Measurements from ENCODE around the gene SEMA6A.

The SEMA6A gene

GRCh38 chr5:116406306-116407041 lies 168.1 kb downstream of the SEMA6A start:
- DNase-seq (ENCODE audit: low read depth): no peak
- Histone ChIP-seq H3K9me3 (ENCODE audit: control insufficient read depth, low read length) (no peaks in the 10 kb centered on the region), H3K4me3 (ENCODE audit: low read length) (no peak overlapping the region), H3K36me3 (ENCODE audit: control insufficient read depth, insufficient read depth, low read length, severe bottlenecking) (no peaks in the 10 kb centered on the region), H3K27me3 (replicated peaks; ENCODE audit: control insufficient read depth, insufficient read depth, low read length) (no peaks in the 10 kb centered on the region), H3K9ac (ENCODE audit: low read length) (no peak overlapping the region), H3K4me1 (ENCODE audit: control insufficient read depth, insufficient read depth, low read length) (no peaks in the 10 kb centered on the region)

GRCh38 chr5:116404792-116405191 lies 169.8 kb downstream of the SEMA6A start:
- Histone ChIP-seq H3K4me3 (ENCODE audit: low read length) (no peak overlapping the region), H3K9me3 (ENCODE audit: control insufficient read depth, low read length) (no peaks in the 10 kb centered on the region), H3K4me1 (ENCODE audit: control insufficient read depth, insufficient read depth, low read length) (no peaks in the 10 kb centered on the region), H3K27me3 (replicated peaks; ENCODE audit: control insufficient read depth, insufficient read depth, low read length) (no peaks in the 10 kb centered on the region), H3K36me3 (ENCODE audit: control insufficient read depth, insufficient read depth, low read length, severe bottlenecking) (no peaks in the 10 kb centered on the region), H3K9ac (ENCODE audit: low read length) (no peak overlapping the region)
- no peak for DNase-seq (ENCODE audit: low read depth)

GRCh38 chr5:116404016-116404415 lies 170.6 kb downstream of the SEMA6A start:
- no peak overlapping the region for H3K4me3 ChIP-seq (ENCODE audit: low read length)
- no peaks in the 10 kb centered on the region for H3K36me3 ChIP-seq (ENCODE audit: control insufficient read depth, insufficient read depth, low read length, severe bottlenecking)
- no peak overlapping the region for H3K9ac ChIP-seq (ENCODE audit: low read length)
- no peaks in the 10 kb centered on the region for H3K4me1 ChIP-seq (ENCODE audit: control insufficient read depth, insufficient read depth, low read length)
- H3K9me3 ChIP-seq (ENCODE audit: control insufficient read depth, low read length): no peaks in the 10 kb centered on the region
- no peaks in the 10 kb centered on the region for H3K27me3 ChIP-seq (replicated peaks; ENCODE audit: control insufficient read depth, insufficient read depth, low read length)
- no peak for DNase-seq (ENCODE audit: low read depth)

GRCh38 chr5:116402235-116402634 lies 172.4 kb downstream of the SEMA6A start:
- no peak for DNase-seq (ENCODE audit: low read depth)
- Histone ChIP-seq H3K27me3 (replicated peaks; ENCODE audit: control insufficient read depth, insufficient read depth, low read length) (no peaks in the 10 kb centered on the region), H3K4me1 (ENCODE audit: control insufficient read depth, insufficient read depth, low read length) (no peaks in the 10 kb centered on the region), H3K9ac (ENCODE audit: low read length) (no peak overlapping the region), H3K9me3 (ENCODE audit: control insufficient read depth, low read length) (no peaks in the 10 kb centered on the region), H3K4me3 (ENCODE audit: low read length) (no peak overlapping the region), H3K36me3 (ENCODE audit: control insufficient read depth, insufficient read depth, low read length, severe bottlenecking) (no peaks in the 10 kb centered on the region)

GRCh38 chr5:116401576-116401975 lies 173.0 kb downstream of the SEMA6A start:
- Histone ChIP-seq H3K4me1 (ENCODE audit: control insufficient read depth, insufficient read depth, low read length) (no peaks in the 10 kb centered on the region), H3K4me3 (ENCODE audit: low read length) (no peak overlapping the region)

GRCh38 chr5:116396476-116397099 lies 178.0 kb downstream of the SEMA6A start:
- no peaks in the 10 kb centered on the region for H3K27me3 ChIP-seq (replicated peaks; ENCODE audit: control insufficient read depth, insufficient read depth, low read length)
- H3K9me3 ChIP-seq (ENCODE audit: control insufficient read depth, low read length): no peaks in the 10 kb centered on the region
- no peaks in the 10 kb centered on the region for H3K36me3 ChIP-seq (ENCODE audit: control insufficient read depth, insufficient read depth, low read length, severe bottlenecking)
- H3K4me3 ChIP-seq (ENCODE audit: low read length): no peak overlapping the region
- H3K4me1 ChIP-seq (ENCODE audit: control insufficient read depth, insufficient read depth, low read length): no peaks in the 10 kb centered on the region
- H3K9ac ChIP-seq (ENCODE audit: low read length): no peak overlapping the region
- DNase-seq (ENCODE audit: low read depth): no peak

More at GRCh38 chr5:116401576-116401975, 173.0 kb downstream of the SEMA6A start:
- Histone ChIP-seq H3K9ac (ENCODE audit: low read length) (no peak overlapping the region), H3K27me3 (replicated peaks; ENCODE audit: control insufficient read depth, insufficient read depth, low read length) (no peaks in the 10 kb centered on the region), H3K9me3 (ENCODE audit: control insufficient read depth, low read length) (no peaks in the 10 kb centered on the region), H3K36me3 (ENCODE audit: control insufficient read depth, insufficient read depth, low read length, severe bottlenecking) (no peaks in the 10 kb centered on the region)
- no peak for DNase-seq (ENCODE audit: low read depth)

GRCh38 chr5:116395631-116396203 lies 178.9 kb downstream of the SEMA6A start:
- no peak for DNase-seq (ENCODE audit: low read depth)
- H3K4me1 ChIP-seq (ENCODE audit: control insufficient read depth, insufficient read depth, low read length): no peaks in the 10 kb centered on the region
- H3K9ac ChIP-seq (ENCODE audit: low read length): no peak overlapping the region
- no peaks in the 10 kb centered on the region for H3K27me3 ChIP-seq (replicated peaks; ENCODE audit: control insufficient read depth, insufficient read depth, low read length)
- H3K9me3 ChIP-seq (ENCODE audit: control insufficient read depth, low read length): no peaks in the 10 kb centered on the region
- no peak overlapping the region for H3K4me3 ChIP-seq (ENCODE audit: low read length)
- no peaks in the 10 kb centered on the region for H3K36me3 ChIP-seq (ENCODE audit: control insufficient read depth, insufficient read depth, low read length, severe bottlenecking)

- no peak for DNase-seq (ENCODE audit: low read depth)
- Histone ChIP-seq H3K4me1 (ENCODE audit: control insufficient read depth, insufficient read depth, low read length) (no peaks in the 10 kb centered on the region), H3K36me3 (ENCODE audit: control insufficient read depth, insufficient read depth, low read length, severe bottlenecking) (no peaks in the 10 kb centered on the region), H3K27me3 (replicated peaks; ENCODE audit: control insufficient read depth, insufficient read depth, low read length) (no peaks in the 10 kb centered on the region), H3K9me3 (ENCODE audit: control insufficient read depth, low read length) (no peaks in the 10 kb centered on the region), H3K9ac (ENCODE audit: low read length) (no peak overlapping the region), H3K4me3 (ENCODE audit: low read length) (no peak overlapping the region)
Observed at GRCh38 chr5:116395226-116395625, 179.4 kb downstream of the SEMA6A start.

GRCh38 chr5:116394186-116394867 lies 180.3 kb downstream of the SEMA6A start:
- Histone ChIP-seq H3K9ac (ENCODE audit: low read length) (no peak overlapping the region), H3K9me3 (ENCODE audit: control insufficient read depth, low read length) (no peaks in the 10 kb centered on the region), H3K4me1 (ENCODE audit: control insufficient read depth, insufficient read depth, low read length) (no peaks in the 10 kb centered on the region), H3K4me3 (ENCODE audit: low read length) (no peak overlapping the region), H3K27me3 (replicated peaks; ENCODE audit: control insufficient read depth, insufficient read depth, low read length) (no peaks in the 10 kb centered on the region), H3K36me3 (ENCODE audit: control insufficient read depth, insufficient read depth, low read length, severe bottlenecking) (no peaks in the 10 kb centered on the region)
- no peak for DNase-seq (ENCODE audit: low read depth)
